ENCODE measurements around the gene OTOA.

- TF ChIP-seq CTCF (IDR thresholded peaks at IDR 0.05; ENCODE audit: low read depth, low read length) (peak; percentile 74), POLR2A (IDR thresholded peaks at IDR 0.05; ENCODE audit: extremely low read depth, insufficient read length) (no peak)
These were observed 6.7 kb upstream of the OTOA start for GRCh38 chr16:21656795-21657768.
